Colonic mucosa (tissue), 4 donors: Measurements from ENCODE around the gene CPE. TPM values are rescaled to one million over a fixed set of nuclear protein-coding genes. Genes with fewer than 3 reads are reported as not detected.
A peak's percentile ranks its signal among the peaks of the same experiment; 100 is the strongest.

Experiments
- DNase-seq: peaks from one replicate; pipeline ENCODE4 v3.0.0-alpha.2; 2020
- H3K27ac ChIP-seq: fragments of 200-600 bp; one replicate; pipeline ENCODE4 v1.8.0; 2021
- H3K27me3 ChIP-seq: fragments of 200-600 bp; one replicate; pipeline ENCODE4 v1.8.0; 2021
- H3K36me3 ChIP-seq: fragments of 200-600 bp; one replicate; pipeline ENCODE4 v1.8.0; 2021
- H3K4me1 ChIP-seq: fragments of 200-600 bp; one replicate; pipeline ENCODE4 v1.8.0; 2021; ENCODE audit warnings: mild to moderate bottlenecking
- H3K4me3 ChIP-seq: fragments of 200-600 bp; one replicate; pipeline ENCODE4 v1.8.0; 2021
- H3K9ac ChIP-seq, 2 donors: one replicate each; pipeline ENCODE4 v1.7.0; 2013; ENCODE audit warnings: control low read depth in 2 of 2, low read depth in 2 of 2, low read length in 2 of 2
- H3K9me3 ChIP-seq: fragments of 200-600 bp; one replicate; pipeline ENCODE4 v1.8.0; 2021
- CTCF ChIP-seq: fragments of 200-600 bp; IDR thresholded peaks from one replicate; pipeline ENCODE4 v1.8.0; 2022; ENCODE audit warnings: antibody characterized with exemption, mild to moderate bottlenecking
- intact Hi-C: fragments of 100-400 bp; cut with DNase I; formaldehyde crosslinking; loops from one replicate; pipeline ENCODE4 v1.14.1; 2022
- total RNA-seq, 2 donors: library from RNA; stranded (reverse); fragmentation: NEBNext Ultra II Directional in 1 of 2; extraction: Animal tissue kit (Norgen Biotek cat#: 25700) in 1 of 2; gene quantifications; one replicate each; pipeline ENCODE4 v1.2.1, GENCODE V29; 2021
- donor health status: healthy.
- donor health status: DM: no; HTN: no; CAD: no.
- donor health status: DM: no; HTN: no; CAD: no.

CPE gene
- total RNA-seq, 2 donors from 2014 or later: 13.8 to 49.6 TPM

GRCh38 chr4:165426331-165426730, 47.5 kb downstream of the CPE start:
- Histone ChIP-seq H3K27ac (no peak overlapping the region), H3K4me1 (no peaks in the 10 kb centered on the region), H3K4me3 (no peak overlapping the region), H3K9ac (no peak overlapping the region), H3K36me3 (no peaks in the 10 kb centered on the region), H3K9me3 (no peaks in the 10 kb centered on the region), H3K27me3 (no peaks in the 10 kb centered on the region)
- intact Hi-C loops: no loop called here
- DNase-seq: no peak
- no peak for TF ChIP-seq CTCF

GRCh38 chr4:165426823-165427222, 48.0 kb downstream of the CPE start:
- Histone ChIP-seq H3K9ac (no peak overlapping the region), H3K4me3 (no peak overlapping the region), H3K4me1 (no peaks in the 10 kb centered on the region), H3K36me3 (no peaks in the 10 kb centered on the region), H3K9me3 (no peaks in the 10 kb centered on the region), H3K27ac (no peak overlapping the region), H3K27me3 (no peaks in the 10 kb centered on the region)
- DNase-seq: no peak
- intact Hi-C loops: no loop called here
- no peak for TF ChIP-seq CTCF

GRCh38 chr4:165428957-165429356, 50.1 kb downstream of the CPE start:
- no peak overlapping the region for H3K27ac ChIP-seq
- no peak for TF ChIP-seq CTCF
- H3K9me3 ChIP-seq: no peaks in the 10 kb centered on the region
- no peak for DNase-seq
- H3K36me3 ChIP-seq: no peaks in the 10 kb centered on the region
- H3K4me3 ChIP-seq: no peak overlapping the region
- no peaks in the 10 kb centered on the region for H3K4me1 ChIP-seq
- H3K9ac ChIP-seq: no peak overlapping the region
- H3K27me3 ChIP-seq: no peaks in the 10 kb centered on the region
- intact Hi-C loops: no loop called here

- TF ChIP-seq CTCF: no peak
- intact Hi-C loops: no loop called here
- no peak overlapping the region for H3K4me3 ChIP-seq
These were observed 54.7 kb downstream of the CPE start for GRCh38 chr4:165433529-165433928.

GRCh38 chr4:165437691-165438090, 58.9 kb downstream of the CPE start:
- Histone ChIP-seq H3K27ac (no peak overlapping the region), H3K4me3 (no peak overlapping the region), H3K4me1 (no peaks in the 10 kb centered on the region), H3K36me3 (no peaks in the 10 kb centered on the region), H3K27me3 (no peaks in the 10 kb centered on the region), H3K9me3 (no peaks in the 10 kb centered on the region), H3K9ac (no peak overlapping the region)
- TF ChIP-seq CTCF: no peak
- DNase-seq: no peak
- intact Hi-C loops: no loop called here

More at GRCh38 chr4:165433529-165433928, 54.7 kb downstream of the CPE start:
- Histone ChIP-seq H3K27me3 (no peaks in the 10 kb centered on the region), H3K9ac (no peak overlapping the region), H3K9me3 (no peaks in the 10 kb centered on the region), H3K4me1 (no peaks in the 10 kb centered on the region), H3K27ac (no peak overlapping the region), H3K36me3 (no peaks in the 10 kb centered on the region)
- peak; percentile 20 for DNase-seq

GRCh38 chr4:165439344-165439743, 60.5 kb downstream of the CPE start:
- no peak overlapping the region for H3K9ac ChIP-seq
- DNase-seq: no peak
- H3K4me3 ChIP-seq: no peak overlapping the region
- no peaks in the 10 kb centered on the region for H3K36me3 ChIP-seq
- no peaks in the 10 kb centered on the region for H3K27me3 ChIP-seq
- intact Hi-C loops: no loop called here
- H3K9me3 ChIP-seq: no peaks in the 10 kb centered on the region
- no peaks in the 10 kb centered on the region for H3K4me1 ChIP-seq
- H3K27ac ChIP-seq: no peak overlapping the region
- TF ChIP-seq CTCF: no peak
